ENCODE data around the gene CCDC117.
"Not testable (repeated sequence)": the region's sequence is repeated elsewhere in the genome, so short reads cannot be mapped to it uniquely, and the experiment has no call there.

The CCDC117 gene

DNA sequence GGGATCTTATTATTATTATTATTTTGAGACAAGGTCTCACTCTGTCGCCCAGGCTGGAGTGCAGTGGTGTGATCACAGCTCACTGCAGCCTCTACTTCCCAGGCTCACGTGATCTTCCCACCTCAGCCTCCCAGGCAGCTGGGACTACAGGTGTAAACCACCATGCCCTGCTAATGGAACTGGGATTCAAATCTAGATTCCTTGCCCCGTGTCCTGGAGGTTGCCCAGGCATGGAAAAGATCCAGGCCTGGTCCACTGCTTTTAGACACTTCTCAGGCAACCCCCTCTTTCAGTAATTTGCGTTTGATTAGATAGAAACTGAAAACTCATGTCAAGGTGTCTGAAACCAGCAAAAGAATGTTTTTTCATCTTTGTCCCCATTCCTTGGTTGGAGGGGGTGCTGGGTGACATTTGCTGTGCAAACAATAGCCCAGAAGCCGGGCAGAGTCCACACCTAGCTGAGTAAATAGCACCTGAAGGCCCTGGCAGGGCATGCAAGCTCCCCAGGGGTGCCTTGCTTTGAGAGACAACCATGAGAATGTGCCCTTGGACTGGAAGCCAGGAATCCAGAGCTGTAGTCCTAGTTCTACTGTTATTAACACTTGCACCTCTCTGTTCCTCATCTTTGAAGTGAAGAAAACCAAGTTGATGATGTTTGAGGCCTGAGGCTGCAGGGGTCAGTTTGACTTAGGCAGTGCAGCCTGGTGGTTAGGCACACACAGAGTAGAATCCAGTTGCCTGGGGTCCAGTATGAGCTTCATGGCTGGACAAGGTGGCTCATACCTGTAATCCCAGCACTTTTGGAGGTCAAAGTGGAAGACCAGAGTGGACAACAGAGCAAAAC is 47.0 kb downstream of the CCDC117 start:
- H3K27ac ChIP-seq (ENCODE audit: low read depth, low read length): no peak overlapping the region

DNA sequence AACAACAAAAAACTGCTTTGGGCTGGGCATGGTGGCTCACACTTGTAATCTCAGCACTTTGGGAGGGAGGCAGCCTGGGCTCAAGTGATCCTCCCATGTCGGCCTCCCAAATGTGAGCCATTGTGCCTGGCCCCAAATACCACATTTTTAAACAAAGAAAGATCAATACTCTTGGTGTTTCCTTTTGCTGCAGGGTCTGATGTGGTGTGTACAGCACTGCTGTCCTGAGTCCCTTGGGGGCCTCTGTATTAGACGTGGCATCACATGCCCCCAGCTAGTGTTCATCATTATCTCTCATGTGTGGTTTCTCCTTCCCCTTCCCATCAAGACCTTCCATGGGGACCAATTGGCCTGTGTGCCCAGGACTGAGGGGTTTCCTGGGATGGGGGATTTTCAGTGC is 48.4 kb downstream of the CCDC117 start:
- no peak overlapping the region for H3K9ac ChIP-seq (ENCODE audit: low read depth, low read length)
- 0 out of 2 replicates have a peak, but pooled peaks cover 6% of the 10 kb centered on the region for H3K4me1 ChIP-seq (ENCODE audit: insufficient read depth, low read length)
- no peak overlapping the region for H3K27ac ChIP-seq (ENCODE audit: low read depth, low read length)
- 97% methylated on average over 2 of the region's 2 CpGs for WGBS
- H3K9me3 ChIP-seq (ENCODE audit: insufficient read depth, low read depth, low read length): no peaks in the 10 kb centered on the region
- no peak overlapping the region for H3K4me3 ChIP-seq (ENCODE audit: low read length)
- no peaks in the 10 kb centered on the region for H3K27me3 ChIP-seq (ENCODE audit: insufficient read depth, low read length)
- H3K36me3 ChIP-seq (ENCODE audit: insufficient read depth, low read length): no peaks in the 10 kb centered on the region

More for the DNA sequence above, 47.0 kb downstream of the CCDC117 start:
- H3K27me3 ChIP-seq (ENCODE audit: insufficient read depth, low read length): no peaks in the 10 kb centered on the region
- 0 out of 2 replicates have a peak, but pooled peaks cover 6% of the 10 kb centered on the region for H3K4me1 ChIP-seq (ENCODE audit: insufficient read depth, low read length)
- H3K36me3 ChIP-seq (ENCODE audit: insufficient read depth, low read length): no peaks in the 10 kb centered on the region
- 81% methylated on average over 5 of the region's 5 CpGs for WGBS
- no peaks in the 10 kb centered on the region for H3K9me3 ChIP-seq (ENCODE audit: insufficient read depth, low read depth, low read length)
- no peak overlapping the region for H3K9ac ChIP-seq (ENCODE audit: low read depth, low read length)
- H3K4me3 ChIP-seq (ENCODE audit: low read length): no peak overlapping the region

DNA sequence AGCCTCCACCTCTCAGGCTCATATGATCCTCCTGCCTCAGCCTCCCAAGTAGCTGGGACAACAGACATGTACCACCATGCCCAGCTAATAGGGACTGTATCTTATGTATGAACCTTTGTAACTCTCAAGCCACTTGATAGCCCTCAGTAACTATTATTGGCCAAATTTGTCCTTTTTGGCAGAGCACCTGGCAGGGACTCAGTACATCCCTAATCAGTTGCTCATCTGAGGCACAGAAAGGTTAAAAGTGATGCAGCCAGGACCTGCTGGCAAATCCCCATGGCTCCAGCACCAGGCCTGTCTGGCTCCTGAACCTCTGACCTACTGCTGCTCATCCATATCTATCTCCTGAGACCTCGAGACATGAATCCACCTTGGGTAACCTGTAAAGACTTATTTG is 49.0 kb downstream of the CCDC117 start:
- Histone ChIP-seq H3K4me3 (ENCODE audit: low read length) (no peak overlapping the region), H3K9ac (ENCODE audit: low read depth, low read length) (no peak overlapping the region), H3K4me1 (ENCODE audit: insufficient read depth, low read length) (0 out of 2 replicates have a peak, but pooled peaks cover 6% of the 10 kb centered on the region), H3K27me3 (ENCODE audit: insufficient read depth, low read length) (no peaks in the 10 kb centered on the region), H3K36me3 (ENCODE audit: insufficient read depth, low read length) (no peaks in the 10 kb centered on the region), H3K9me3 (ENCODE audit: insufficient read depth, low read depth, low read length) (no peaks in the 10 kb centered on the region), H3K27ac (ENCODE audit: low read depth, low read length) (no peak overlapping the region)
- 89% methylated on average over 1 of the region's 1 CpG for WGBS

DNA sequence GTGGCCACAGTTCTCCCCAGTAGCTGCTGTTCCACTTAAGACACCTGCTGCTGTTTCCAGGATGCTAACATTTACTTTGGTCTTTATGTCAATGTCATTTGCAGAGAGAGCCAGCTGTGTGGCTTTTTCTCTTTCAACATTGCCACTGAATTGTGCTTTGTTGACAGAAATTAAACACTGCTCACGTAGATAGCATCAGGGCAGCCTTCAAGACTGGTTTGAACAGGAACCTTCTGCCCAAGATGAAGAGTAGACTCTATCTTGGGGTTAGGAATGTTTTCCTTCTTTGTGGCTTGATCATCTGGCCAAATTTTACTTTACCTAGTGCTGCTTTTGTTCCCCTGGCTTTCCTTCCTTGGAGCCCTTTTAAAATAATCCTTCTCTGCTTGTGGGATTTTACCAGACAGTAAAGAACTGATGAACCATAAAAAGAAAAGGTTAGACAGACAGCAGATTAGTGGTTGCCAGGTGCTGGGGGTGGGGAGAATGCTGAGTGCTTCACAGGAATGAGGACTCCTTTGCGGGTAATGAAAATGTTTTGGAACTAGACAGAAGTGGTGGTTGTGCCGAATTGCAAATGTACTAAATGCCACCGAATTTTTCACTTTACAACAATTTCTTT is 50.5 kb downstream of the CCDC117 start:
- 0 out of 2 replicates have a peak, but pooled peaks cover 6% of the 10 kb centered on the region for H3K4me1 ChIP-seq (ENCODE audit: insufficient read depth, low read length)
- no peaks in the 10 kb centered on the region for H3K36me3 ChIP-seq (ENCODE audit: insufficient read depth, low read length)
- no peaks in the 10 kb centered on the region for H3K9me3 ChIP-seq (ENCODE audit: insufficient read depth, low read depth, low read length)
- no peaks in the 10 kb centered on the region for H3K27me3 ChIP-seq (ENCODE audit: insufficient read depth, low read length)
- no peak overlapping the region for H3K4me3 ChIP-seq (ENCODE audit: low read length)
- H3K9ac ChIP-seq (ENCODE audit: low read depth, low read length): no peak overlapping the region
- WGBS: 78% methylated on average over 4 of the region's 4 CpGs
- H3K27ac ChIP-seq (ENCODE audit: low read depth, low read length): peak overlapping the region; percentile 20; the same call in 1 of the 2 replicates

DNA sequence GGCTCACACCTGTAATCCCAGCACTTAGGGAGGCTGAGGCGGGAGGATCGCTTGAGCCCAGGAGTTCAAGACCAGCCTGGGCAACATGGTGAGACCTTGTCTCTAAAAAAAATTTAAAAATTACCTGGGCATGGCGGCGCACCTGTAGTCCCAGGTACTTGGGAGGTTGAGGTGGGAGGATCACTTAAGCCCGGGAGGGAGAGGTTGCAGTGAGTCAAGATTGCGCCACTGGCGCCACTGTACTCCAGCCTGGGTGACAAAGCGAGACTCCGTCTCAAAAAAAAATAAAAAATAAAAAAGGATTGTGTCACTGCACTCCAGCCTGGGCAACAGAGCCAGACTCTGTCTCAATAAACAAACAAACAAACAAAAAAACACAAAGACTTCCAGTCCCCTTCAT is 52.0 kb downstream of the CCDC117 start:
- 98% methylated on average over 9 of the region's 9 CpGs for WGBS
- H3K9me3 ChIP-seq (ENCODE audit: insufficient read depth, low read depth, low read length); H3K36me3 ChIP-seq (ENCODE audit: insufficient read depth, low read length); H3K9ac ChIP-seq (ENCODE audit: low read depth, low read length); H3K27ac ChIP-seq (ENCODE audit: low read depth, low read length); H3K4me1 ChIP-seq (ENCODE audit: insufficient read depth, low read length); H3K27me3 ChIP-seq (ENCODE audit: insufficient read depth, low read length); H3K4me3 ChIP-seq (ENCODE audit: low read length): not testable (repeated sequence)

DNA sequence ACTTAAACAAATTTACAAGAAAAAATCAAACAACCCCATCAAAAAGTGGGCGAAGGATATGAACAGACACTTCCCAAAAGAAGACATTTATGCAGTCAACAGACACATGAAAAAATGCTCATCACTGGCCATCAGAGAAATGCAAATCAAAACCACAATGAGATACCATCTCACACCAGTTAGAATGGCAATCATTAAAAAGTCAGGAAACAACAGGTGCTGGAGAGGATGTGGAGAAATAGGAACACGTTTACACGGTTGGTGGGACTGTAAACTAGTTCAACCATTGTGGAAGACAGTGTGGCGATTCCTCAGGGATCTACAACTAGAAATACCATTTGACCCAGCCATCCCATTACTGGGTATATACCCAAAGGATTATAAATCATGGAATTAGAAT is 53.9 kb downstream of the CCDC117 start:
- not testable (repeated sequence) for H3K4me3 ChIP-seq (ENCODE audit: low read length); H3K27me3 ChIP-seq (ENCODE audit: insufficient read depth, low read length); H3K27ac ChIP-seq (ENCODE audit: low read depth, low read length); H3K36me3 ChIP-seq (ENCODE audit: insufficient read depth, low read length); H3K9me3 ChIP-seq (ENCODE audit: insufficient read depth, low read depth, low read length); H3K9ac ChIP-seq (ENCODE audit: low read depth, low read length); H3K4me1 ChIP-seq (ENCODE audit: insufficient read depth, low read length)
- 86% methylated on average over 3 of the region's 4 CpGs for WGBS

DNA sequence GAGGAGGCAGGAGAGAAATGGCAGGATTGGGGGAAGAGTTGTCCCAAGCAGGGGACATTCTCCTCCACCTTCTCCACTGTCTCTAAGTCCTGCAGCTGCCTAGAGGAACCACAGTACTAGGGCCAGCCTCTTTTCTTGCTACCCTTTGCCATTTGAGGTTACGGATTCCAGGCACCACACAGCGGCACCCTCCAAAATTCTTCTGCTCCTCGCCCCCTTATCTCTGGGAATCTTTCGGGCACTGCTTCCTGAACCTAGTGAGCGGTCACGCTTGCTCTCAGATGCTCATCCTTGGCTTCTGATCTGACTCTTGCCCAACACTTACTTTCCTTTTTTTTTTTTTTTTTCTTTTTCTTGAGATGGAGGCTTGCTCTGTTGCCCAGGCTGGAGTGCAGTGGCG is 54.4 kb downstream of the CCDC117 start:
- Histone ChIP-seq H3K9me3 (ENCODE audit: insufficient read depth, low read depth, low read length) (no peaks in the 10 kb centered on the region), H3K9ac (ENCODE audit: low read depth, low read length) (no peak overlapping the region), H3K36me3 (ENCODE audit: insufficient read depth, low read length) (no peaks in the 10 kb centered on the region), H3K27me3 (ENCODE audit: insufficient read depth, low read length) (no peaks in the 10 kb centered on the region), H3K4me1 (ENCODE audit: insufficient read depth, low read length) (no peaks in the 10 kb centered on the region), H3K27ac (ENCODE audit: low read depth, low read length) (no peak overlapping the region), H3K4me3 (ENCODE audit: low read length) (no peak overlapping the region)
- WGBS: 97% methylated on average over 7 of the region's 7 CpGs

DNA sequence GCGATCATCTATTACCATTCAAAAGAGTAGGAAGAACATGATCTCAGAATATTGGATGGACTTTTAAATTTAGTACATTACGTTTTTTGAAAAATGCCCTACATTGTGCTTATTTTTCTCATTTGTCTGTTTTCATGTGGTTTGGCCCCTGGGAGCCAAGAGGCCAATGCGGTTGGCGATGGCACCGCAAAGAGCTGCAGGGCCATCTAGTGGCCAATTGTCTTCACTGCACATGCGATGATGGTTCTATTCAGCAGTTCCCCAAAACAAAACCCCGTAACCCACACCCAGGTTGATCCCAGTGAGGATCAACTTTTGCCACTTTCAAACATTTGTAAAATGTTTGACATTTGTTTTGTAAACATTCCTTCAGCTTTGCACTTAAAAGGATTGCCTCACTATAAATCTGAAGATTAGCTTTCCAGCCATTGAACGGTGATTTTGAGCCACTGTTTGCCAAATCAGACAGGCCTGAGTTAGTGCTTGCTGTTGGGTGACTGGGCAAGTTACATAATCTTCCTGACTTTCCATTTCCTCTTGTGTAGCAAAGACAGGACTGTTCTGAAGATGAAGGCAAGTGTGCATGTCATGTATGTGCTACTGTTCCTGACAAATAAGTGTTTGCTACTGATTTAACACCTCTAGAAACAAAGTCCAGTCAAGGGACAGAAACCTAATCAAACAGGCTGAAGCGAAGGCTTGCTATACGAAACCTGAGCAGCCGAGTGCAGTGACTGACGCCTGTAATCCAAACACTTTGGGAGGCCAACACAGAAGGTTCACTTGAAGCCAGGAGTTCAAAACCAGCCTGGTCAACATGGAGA is 57.1 kb downstream of the CCDC117 start:
- 53% methylated on average over 11 of the region's 12 CpGs for WGBS
- 0 out of 2 replicates have a peak overlapping the region, but pooled peaks have one; percentile 10 for H3K27ac ChIP-seq (ENCODE audit: low read depth, low read length)

DNA sequence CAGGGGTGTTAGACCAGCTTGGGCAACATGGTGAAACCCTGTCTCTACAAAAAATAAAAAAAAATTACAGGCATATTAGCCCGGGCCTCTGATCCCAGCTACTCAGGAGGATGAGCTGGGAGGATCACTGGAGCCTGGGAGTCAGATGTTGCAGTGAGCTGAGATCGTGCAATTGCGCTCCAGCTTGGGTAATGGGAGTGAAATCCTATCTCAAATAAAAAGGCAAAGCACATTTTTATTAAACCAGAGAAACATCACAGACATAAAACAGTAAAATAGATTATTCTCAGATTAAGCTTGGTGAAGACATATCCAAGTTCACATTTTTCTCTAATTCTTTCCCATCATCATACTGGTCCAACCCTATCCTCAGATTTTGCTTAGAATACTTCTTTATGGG is 57.9 kb downstream of the CCDC117 start:
- Histone ChIP-seq H3K4me3 (ENCODE audit: low read length) (no peak overlapping the region), H3K9me3 (ENCODE audit: insufficient read depth, low read depth, low read length) (no peaks in the 10 kb centered on the region), H3K9ac (ENCODE audit: low read depth, low read length) (no peak overlapping the region), H3K27ac (ENCODE audit: low read depth, low read length) (no peak overlapping the region), H3K27me3 (ENCODE audit: insufficient read depth, low read length) (no peaks in the 10 kb centered on the region), H3K36me3 (ENCODE audit: insufficient read depth, low read length) (no peaks in the 10 kb centered on the region), H3K4me1 (ENCODE audit: insufficient read depth, low read length) (no peaks in the 10 kb centered on the region)
- 91% methylated on average over 3 of the region's 3 CpGs for whole genome bisulfite sequencing

More for the DNA sequence above, 57.1 kb downstream of the CCDC117 start:
- Histone ChIP-seq H3K9ac (ENCODE audit: low read depth, low read length) (no peak overlapping the region), H3K36me3 (ENCODE audit: insufficient read depth, low read length) (no peaks in the 10 kb centered on the region), H3K9me3 (ENCODE audit: insufficient read depth, low read depth, low read length) (no peaks in the 10 kb centered on the region), H3K4me1 (ENCODE audit: insufficient read depth, low read length) (no peaks in the 10 kb centered on the region), H3K27me3 (ENCODE audit: insufficient read depth, low read length) (no peaks in the 10 kb centered on the region), H3K4me3 (ENCODE audit: low read length) (no peak overlapping the region)

DNA sequence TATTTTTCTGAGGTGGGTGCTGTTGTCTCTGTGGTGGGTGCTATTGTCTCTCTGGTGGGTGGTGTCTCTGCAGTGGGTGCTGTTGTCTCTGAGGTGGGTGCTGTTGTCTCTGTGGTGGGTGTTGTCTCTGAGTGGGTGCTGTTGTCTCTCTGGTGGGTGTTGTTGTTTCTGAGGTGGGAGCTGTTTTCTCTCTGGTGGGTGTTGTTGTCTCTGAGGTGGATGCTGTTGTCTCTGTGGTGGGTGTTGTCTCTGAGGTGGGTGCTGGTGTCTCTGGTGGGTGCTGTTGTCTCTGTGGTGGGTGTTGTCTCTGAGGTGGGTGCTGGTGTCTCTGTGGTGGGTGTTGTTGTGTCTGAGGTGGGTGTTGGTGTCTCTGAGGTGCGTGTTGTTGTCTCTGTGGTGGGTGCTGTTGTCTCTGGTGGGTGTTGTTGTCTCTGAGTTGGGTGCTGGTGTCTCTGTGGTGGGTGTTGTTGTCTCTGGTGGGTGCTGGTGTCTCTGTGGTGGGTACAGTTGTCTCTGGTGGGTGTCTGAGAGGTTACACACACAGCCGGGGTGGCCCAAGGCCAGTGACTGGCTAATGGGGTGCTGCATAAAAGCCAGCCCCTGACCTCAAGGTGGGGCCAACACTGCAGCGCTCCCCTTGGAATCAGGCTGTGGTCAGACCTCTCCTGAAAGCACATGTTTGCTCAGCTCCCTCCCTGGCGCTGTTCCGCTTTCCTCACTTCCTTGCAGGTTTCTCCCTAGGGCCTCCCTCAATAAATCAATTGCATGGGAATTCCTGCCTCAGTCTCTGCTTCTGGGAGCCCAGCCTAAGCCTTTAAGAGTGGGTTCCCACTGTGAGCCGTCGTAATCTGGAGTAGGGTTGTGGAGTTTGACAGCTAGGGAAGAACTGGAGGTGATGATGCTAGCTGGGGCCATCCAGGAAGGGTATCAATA is 58.9 kb downstream of the CCDC117 start:
- Histone ChIP-seq H3K4me3 (ENCODE audit: low read length) (no peak overlapping the region), H3K4me1 (ENCODE audit: insufficient read depth, low read length) (no peaks in the 10 kb centered on the region), H3K9me3 (ENCODE audit: insufficient read depth, low read depth, low read length) (no peaks in the 10 kb centered on the region), H3K27ac (ENCODE audit: low read depth, low read length) (no peak overlapping the region), H3K27me3 (ENCODE audit: insufficient read depth, low read length) (no peaks in the 10 kb centered on the region), H3K36me3 (ENCODE audit: insufficient read depth, low read length) (no peaks in the 10 kb centered on the region), H3K9ac (ENCODE audit: low read depth, low read length) (no peak overlapping the region)
- WGBS: 87% methylated on average over 7 of the region's 7 CpGs
